Hepatocyte (in vitro differentiated cells): ENCODE data around the gene EPHA2. TPM values are rescaled to one million over a fixed set of nuclear protein-coding genes. Genes with fewer than 3 reads are reported as not detected.

Experiments
- DNase-seq: peaks from one replicate; pipeline ENCODE4 v3.0.0-alpha.2; 2016; ENCODE audit warnings: low spot score
- H2AFZ ChIP-seq: fragments of 200-600 bp; sonication (generic); 2 replicates; pipeline ENCODE4 v1.6.0; 2016; ENCODE audit warnings: antibody characterized with exemption, mild to moderate bottlenecking
- H3K27ac ChIP-seq: fragments of 200-600 bp; sonication (generic); 2 replicates; pipeline ENCODE4 v1.5.1; 2016; ENCODE audit warnings: mild to moderate bottlenecking
- H3K27me3 ChIP-seq: fragments of 200-600 bp; sonication (generic); 2 replicates; pipeline ENCODE4 v1.6.1; 2016
- H3K36me3 ChIP-seq: fragments of 200-600 bp; sonication (generic); replicated peaks from 2 replicates; pipeline ENCODE4 v1.5.1; 2016; ENCODE audit warnings: low read depth; ENCODE audit not compliant: insufficient read depth
- H3K4me1 ChIP-seq: fragments of 200-600 bp; sonication (generic); 2 replicates; pipeline ENCODE4 v1.5.1; 2016; ENCODE audit warnings: mild to moderate bottlenecking, moderate library complexity; ENCODE audit not compliant: insufficient read depth
- H3K4me2 ChIP-seq: fragments of 200-600 bp; sonication (generic); 2 replicates; pipeline ENCODE4 v1.6.0; 2016
- H3K4me3 ChIP-seq: fragments of 200-600 bp; sonication (generic); 2 replicates; pipeline ENCODE4 v1.5.1; 2016; ENCODE audit warnings: mild to moderate bottlenecking
- H3K79me2 ChIP-seq: fragments of 200-600 bp; sonication (generic); 2 replicates; pipeline ENCODE4 v1.6.0; 2017; ENCODE audit warnings: mild to moderate bottlenecking
- H3K9me2 ChIP-seq: fragments of 200-600 bp; sonication (generic); replicated peaks from 2 replicates; pipeline ENCODE4 v1.6.0; 2017; ENCODE audit warnings: mild to moderate bottlenecking; ENCODE audit not compliant: insufficient read depth
- H3K9me3 ChIP-seq: fragments of 200-600 bp; sonication (generic); 2 replicates; pipeline ENCODE4 v1.5.1; 2016; ENCODE audit warnings: low read depth, mild to moderate bottlenecking
- H4K20me1 ChIP-seq: fragments of 200-600 bp; sonication (generic); 2 replicates; pipeline ENCODE4 v1.6.0; 2016; ENCODE audit warnings: mild to moderate bottlenecking; ENCODE audit not compliant: insufficient read depth, poor library complexity, severe bottlenecking
- EZH2 ChIP-seq: fragments of 200-600 bp; sonication (generic); IDR thresholded peaks from 2 replicates; pipeline ENCODE4 v1.6.1; 2016; ENCODE audit warnings: antibody characterized with exemption, mild to moderate bottlenecking, borderline replicate concordance
- EZH2phosphoT487 ChIP-seq: fragments of 200-600 bp; sonication (generic); IDR thresholded peaks from one replicate; pipeline ENCODE4 v1.6.1; 2018; ENCODE audit warnings: antibody characterized with exemption, mild to moderate bottlenecking, low read depth, moderate library complexity; ENCODE audit not compliant: unreplicated experiment, severe bottlenecking
- WGBS: methylation state at CpG from one replicate; pipeline ENCODE4 v1.1.6; 2016; ENCODE audit warnings: low lambda C conversion rate; ENCODE audit errors: missing lambda C conversion rate; 5-methylcytosine and 5-hydroxymethylcytosine counted together
- polyA plus RNA-seq: library from polyadenylated mRNA; unstranded; fragments of >200 nt; fragmentation: Nextera tagmentation; extraction: Ambion mirVana; gene quantifications from 2 replicates; pipeline ENCODE4 v1.2.1, GENCODE V29; 2016
- total RNA-seq: library from RNA; depleted of rRNA; stranded (reverse); fragments of >200 nt; gene quantifications from 2 replicates; pipeline ENCODE4 v1.2.3, GENCODE V29; 2014
- TF ChIP-seq, protein P1 (sequence below): fragments of 200-600 bp; sonication (generic); IDR thresholded peaks from 2 replicates; pipeline ENCODE4 v1.5.1; 2016; ENCODE audit warnings: antibody characterized with exemption, mild to moderate bottlenecking; ENCODE audit not compliant: poor library complexity

EPHA2 gene
- total and polyA plus RNA-seq, 2 experiments from 2014 or later: 20.4 to 27.3 TPM

DNA sequence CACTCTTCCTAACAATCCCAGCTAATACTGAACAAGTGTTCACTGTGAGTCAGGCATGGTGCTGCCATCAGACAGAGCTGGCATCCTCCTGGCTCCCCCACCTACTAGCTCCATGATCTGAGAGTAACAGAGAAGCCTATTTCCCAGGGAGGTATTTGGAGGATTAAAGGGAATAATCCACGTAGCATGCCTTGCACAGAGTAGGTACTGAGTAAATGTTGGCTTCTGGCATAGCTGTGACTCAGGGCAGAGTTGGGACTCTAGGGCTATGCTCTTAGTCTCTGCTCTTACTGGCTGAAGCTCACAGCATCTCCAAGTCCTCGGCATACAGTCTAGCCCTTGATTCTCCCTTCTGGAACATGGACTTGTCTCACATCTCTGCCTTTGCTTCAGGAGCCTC is 48.3 kb upstream of the EPHA2 start:
- no peak overlapping the region for H3K4me3 ChIP-seq
- H3K4me2 ChIP-seq: no peak overlapping the region
- H3K27me3 ChIP-seq: no peaks in the 10 kb centered on the region
- H3K9me2 ChIP-seq: no peaks in the 10 kb centered on the region
- no peaks in the 10 kb centered on the region for H4K20me1 ChIP-seq
- no peak for DNase-seq
- H2AFZ ChIP-seq: no peak overlapping the region
- H3K4me1 ChIP-seq: peaks cover 16% of the 10 kb centered on the region
- peaks cover 2% of the 10 kb centered on the region for H3K79me2 ChIP-seq
- no peak overlapping the region for H3K27ac ChIP-seq
- H3K9me3 ChIP-seq: no peaks in the 10 kb centered on the region
- WGBS: 88% methylated on average over 2 of the region's 2 CpGs
- TF ChIP-seq, protein P1, sequence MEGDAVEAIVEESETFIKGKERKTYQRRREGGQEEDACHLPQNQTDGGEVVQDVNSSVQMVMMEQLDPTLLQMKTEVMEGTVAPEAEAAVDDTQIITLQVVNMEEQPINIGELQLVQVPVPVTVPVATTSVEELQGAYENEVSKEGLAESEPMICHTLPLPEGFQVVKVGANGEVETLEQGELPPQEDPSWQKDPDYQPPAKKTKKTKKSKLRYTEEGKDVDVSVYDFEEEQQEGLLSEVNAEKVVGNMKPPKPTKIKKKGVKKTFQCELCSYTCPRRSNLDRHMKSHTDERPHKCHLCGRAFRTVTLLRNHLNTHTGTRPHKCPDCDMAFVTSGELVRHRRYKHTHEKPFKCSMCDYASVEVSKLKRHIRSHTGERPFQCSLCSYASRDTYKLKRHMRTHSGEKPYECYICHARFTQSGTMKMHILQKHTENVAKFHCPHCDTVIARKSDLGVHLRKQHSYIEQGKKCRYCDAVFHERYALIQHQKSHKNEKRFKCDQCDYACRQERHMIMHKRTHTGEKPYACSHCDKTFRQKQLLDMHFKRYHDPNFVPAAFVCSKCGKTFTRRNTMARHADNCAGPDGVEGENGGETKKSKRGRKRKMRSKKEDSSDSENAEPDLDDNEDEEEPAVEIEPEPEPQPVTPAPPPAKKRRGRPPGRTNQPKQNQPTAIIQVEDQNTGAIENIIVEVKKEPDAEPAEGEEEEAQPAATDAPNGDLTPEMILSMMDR: no peak
- TF ChIP-seq EZH2phosphoT487: no peak
- no peak for TF ChIP-seq EZH2
- H3K36me3 ChIP-seq: no peaks in the 10 kb centered on the region

DNA sequence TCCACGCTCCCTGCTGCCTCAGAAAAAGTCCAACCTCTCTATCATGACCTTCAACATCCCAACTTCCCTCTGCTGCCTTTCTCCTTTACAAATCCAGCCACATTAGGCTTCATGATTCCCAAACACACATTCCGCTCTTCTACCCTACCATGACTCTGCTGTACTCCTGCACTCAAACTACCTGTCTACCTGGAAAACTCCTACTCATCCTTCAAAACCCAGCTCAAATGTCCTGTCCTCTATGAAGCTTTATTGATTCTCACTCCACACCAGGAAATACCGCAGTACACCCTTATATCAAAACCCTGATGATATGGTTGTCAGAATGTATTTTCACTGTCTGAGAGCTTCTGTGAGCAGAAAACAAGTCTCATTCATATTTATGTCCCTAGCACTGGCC is 47.7 kb upstream of the EPHA2 start:
- Histone ChIP-seq H3K9me2 (no peaks in the 10 kb centered on the region), H3K9me3 (no peaks in the 10 kb centered on the region), H4K20me1 (no peaks in the 10 kb centered on the region), H3K4me2 (no peak overlapping the region), H3K4me1 (peaks cover 15% of the 10 kb centered on the region), H2AFZ (no peak overlapping the region), H3K4me3 (no peak overlapping the region), H3K27ac (no peak overlapping the region), H3K79me2 (no peaks in the 10 kb centered on the region), H3K27me3 (no peaks in the 10 kb centered on the region), H3K36me3 (no peaks in the 10 kb centered on the region)
- DNase-seq: no peak
- TF ChIP-seq EZH2 (no peak), EZH2phosphoT487 (no peak)
- TF ChIP-seq, protein P1: no peak
- WGBS: 84% methylated on average over 3 of the region's 3 CpGs

DNA sequence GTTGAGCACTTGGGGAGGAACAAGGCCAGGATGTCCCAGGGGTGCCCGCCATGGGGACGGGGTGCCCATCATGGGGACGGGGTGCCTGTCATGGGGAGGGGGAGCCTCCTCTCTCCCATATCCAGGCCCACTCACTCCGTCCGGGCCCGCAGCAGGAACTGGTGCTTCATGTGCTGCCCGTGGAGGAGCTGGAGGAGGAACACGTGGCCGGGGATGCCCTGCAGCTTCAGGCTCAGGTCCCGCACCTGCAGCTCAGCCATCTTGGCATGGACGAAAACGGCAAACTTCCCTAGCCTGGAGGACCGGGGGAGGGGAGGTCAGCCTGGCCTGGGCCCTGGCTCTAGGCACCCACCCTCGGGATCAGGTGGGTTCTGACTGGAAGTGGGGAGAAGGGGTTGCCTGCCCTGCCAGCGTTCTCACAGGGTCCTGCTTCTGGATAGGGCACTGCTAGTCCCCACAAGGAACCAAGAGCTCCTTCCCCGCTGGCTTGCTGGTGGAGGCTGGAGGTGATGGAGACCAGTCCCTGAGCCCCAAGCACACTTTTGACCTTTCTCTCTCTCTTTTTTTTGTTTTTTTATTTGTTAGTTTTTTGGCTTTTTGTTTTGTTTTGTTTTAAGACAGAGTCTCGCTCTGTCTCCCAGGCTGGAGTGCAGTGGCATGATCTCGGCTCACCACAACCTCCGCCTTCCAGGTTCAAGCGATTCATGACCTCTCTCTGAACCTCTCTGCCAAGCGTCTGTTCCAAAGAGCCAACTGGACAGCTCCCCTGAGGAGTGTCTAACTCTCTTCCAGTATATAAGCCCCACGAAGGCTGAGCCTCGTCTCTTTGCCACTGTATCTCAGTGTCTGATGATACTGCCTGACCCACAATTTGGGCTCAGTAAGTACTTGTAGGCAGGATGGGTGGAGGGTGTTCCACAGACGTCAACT is 46.7 kb upstream of the EPHA2 start:
- WGBS: 91% methylated on average over 23 of the region's 24 CpGs
- no peaks in the 10 kb centered on the region for H3K36me3 ChIP-seq

More for the DNA sequence above, 46.7 kb upstream of the EPHA2 start:
- DNase-seq: no peak
- Histone ChIP-seq H3K4me1 (peaks cover 8% of the 10 kb centered on the region), H3K27me3 (no peaks in the 10 kb centered on the region), H3K4me2 (no peak overlapping the region), H4K20me1 (no peaks in the 10 kb centered on the region), H3K79me2 (no peaks in the 10 kb centered on the region), H3K27ac (no peak overlapping the region), H3K4me3 (no peak overlapping the region), H3K9me3 (no peaks in the 10 kb centered on the region), H2AFZ (no peak overlapping the region), H3K9me2 (no peaks in the 10 kb centered on the region)
- TF ChIP-seq EZH2 (no peak), EZH2phosphoT487 (no peak)
- TF ChIP-seq, protein P1: no peak
